ENCODE measurements around the gene DDTL. TPM values are rescaled to one million over a fixed set of nuclear protein-coding genes. Genes with fewer than 3 reads are reported as not detected.
"Not testable (repeated sequence)": the region's sequence is repeated elsewhere in the genome, so short reads cannot be mapped to it uniquely, and the experiment has no call there.

DDTL gene
- total and polyA plus RNA-seq, 2 of the 4 experiments (the other 2 are of a cell fraction): 0.36 to 1.5 TPM

GRCh38 chr22:23999779-24000178, 33.1 kb downstream of the DDTL start:
- H3K27ac ChIP-seq (ENCODE audit: insufficient read depth, low read length); H2BK15ac ChIP-seq (ENCODE audit: low read depth, low read length); H3K4me1 ChIP-seq (ENCODE audit: control insufficient read depth, insufficient read depth, low read length); H2BK120ac ChIP-seq (ENCODE audit: low read depth, low read length); H2BK20ac ChIP-seq (ENCODE audit: low read depth, low read length); H3K4me2 ChIP-seq (ENCODE audit: low read depth, low read length); H3K4me3 ChIP-seq (ENCODE audit: insufficient read depth, low read depth, low read length); H3K9me3 ChIP-seq (ENCODE audit: control insufficient read depth, insufficient read depth, low read length); DNase-seq; H3K79me1 ChIP-seq (ENCODE audit: low read depth in 1 of 2, low read length in 2 of 2); H4K20me1 ChIP-seq (ENCODE audit: insufficient read depth, low read length); H4K5ac ChIP-seq (ENCODE audit: low read depth, low read length); POLR2A ChIA-PET (ENCODE audit: unreplicated experiment); intact Hi-C loops (cut with micrococcal nuclease); H3K9ac ChIP-seq (ENCODE audit: low read depth, low read length); H2AK5ac ChIP-seq (ENCODE audit: low read depth, low read length); H3K9me1 ChIP-seq (ENCODE audit: insufficient read depth, low read length); H2AFZ ChIP-seq (replicated peaks; ENCODE audit: low read length, poor library complexity); H2BK5ac ChIP-seq (ENCODE audit: low read depth, low read length, poor library complexity, severe bottlenecking); H3K14ac ChIP-seq (replicated peaks; ENCODE audit: low read depth, low read length); H3K27me3 ChIP-seq (ENCODE audit: control insufficient read depth, insufficient read depth, low read length); H4K8ac ChIP-seq (ENCODE audit: low read depth in 2 of 2, low read length in 2 of 2); BruUV-seq (replicated peaks); H3K23ac ChIP-seq (ENCODE audit: low read depth, low read length); H3K4ac ChIP-seq (ENCODE audit: low read depth, low read length); H3K36me3 ChIP-seq (ENCODE audit: control insufficient read depth, insufficient read depth, low read length); dilution Hi-C loops (cut with HindIII; ENCODE audit: low sequenced_read_pairs, unreplicated experiment); H4K91ac ChIP-seq (ENCODE audit: insufficient read depth, low read depth, low read length); H3K56ac ChIP-seq (ENCODE audit: extremely low read depth, insufficient read depth, low read length); H2AK9ac ChIP-seq (replicated peaks; ENCODE audit: low read depth, low read length, poor library complexity); H3K18ac ChIP-seq (ENCODE audit: low read depth, low read length); CTCF ChIA-PET; ATAC-seq (ENCODE audit: low read depth): not testable (repeated sequence)
- WGBS, 2 experiments (ENCODE audit: extremely low coverage in 2 of 2, insufficient read length in 1 of 2): 82% methylated on average over 3 of the region's 7 CpGs; no CpG with 5 or more reads in 1 of the 2 experiments
- in situ Hi-C loops (cut with MboI; ENCODE audit: low sequenced_read_pairs): loop anchor here (5.0 kb wide), 1 partner anchor 173 kb away; no protein-coding TSS in a partner anchor

Measured in IMR-90 (cell line).